ENCODE measurements around the gene SEC24D.

Gene SEC24D

DNA sequence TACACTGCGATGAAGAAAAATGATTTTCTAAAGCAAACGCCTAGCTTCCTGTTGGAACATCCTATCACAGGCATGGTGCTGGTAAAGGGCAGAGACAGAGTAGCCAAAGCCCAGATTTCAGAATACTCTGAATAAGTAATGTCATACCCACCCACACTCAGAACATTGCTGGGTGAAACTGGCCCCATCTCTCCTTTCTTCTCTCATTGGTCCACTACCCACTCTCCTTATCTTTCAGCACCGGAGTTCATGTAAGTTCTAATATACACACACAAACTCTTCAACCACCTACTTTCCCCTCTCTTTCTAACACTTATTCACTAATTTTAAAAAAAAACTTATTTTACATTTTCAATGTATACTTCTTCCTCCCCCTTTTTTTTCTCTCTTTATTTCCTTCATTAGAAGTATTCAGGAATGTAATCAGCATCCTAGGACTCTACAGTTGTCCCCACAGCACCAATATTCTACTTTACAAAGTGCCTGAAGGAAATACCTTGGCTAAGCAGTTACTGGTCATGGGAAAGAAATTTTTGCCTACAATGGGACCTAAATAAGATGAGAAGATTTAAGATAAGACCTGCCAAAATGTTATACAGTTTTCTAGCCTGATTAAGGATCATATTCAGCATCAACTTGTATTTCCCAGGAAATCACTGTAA, 63.0 kb downstream of the SEC24D start:
- no peak for DNase-seq

GRCh38 chr4:118772081-118772766, 63.7 kb downstream of the SEC24D start:
- DNase-seq = peak in 1 of 14 donors; percentile 25

DNA sequence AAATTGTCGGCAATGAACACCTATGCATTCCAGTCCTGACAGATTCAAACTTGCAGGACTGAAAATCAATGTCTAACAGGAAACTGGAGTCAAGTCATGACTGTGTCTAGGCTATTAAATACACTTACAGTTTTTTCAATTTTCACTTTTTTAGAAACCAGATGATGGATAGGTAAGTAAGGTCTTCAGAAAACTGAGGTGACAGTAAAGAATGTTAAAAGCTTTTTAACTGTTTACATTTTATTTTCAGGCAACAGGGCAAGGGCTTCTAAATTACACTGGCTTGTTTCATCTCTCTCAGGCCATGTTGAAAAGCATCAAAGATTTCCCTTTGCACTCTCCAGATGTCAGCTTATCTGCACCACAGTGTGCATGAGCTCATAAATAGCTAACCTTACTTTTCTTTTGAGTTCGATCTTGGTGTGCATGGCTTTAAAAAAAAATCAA, 65.2 kb downstream of the SEC24D start:
- DNase-seq = no peak

DNA sequence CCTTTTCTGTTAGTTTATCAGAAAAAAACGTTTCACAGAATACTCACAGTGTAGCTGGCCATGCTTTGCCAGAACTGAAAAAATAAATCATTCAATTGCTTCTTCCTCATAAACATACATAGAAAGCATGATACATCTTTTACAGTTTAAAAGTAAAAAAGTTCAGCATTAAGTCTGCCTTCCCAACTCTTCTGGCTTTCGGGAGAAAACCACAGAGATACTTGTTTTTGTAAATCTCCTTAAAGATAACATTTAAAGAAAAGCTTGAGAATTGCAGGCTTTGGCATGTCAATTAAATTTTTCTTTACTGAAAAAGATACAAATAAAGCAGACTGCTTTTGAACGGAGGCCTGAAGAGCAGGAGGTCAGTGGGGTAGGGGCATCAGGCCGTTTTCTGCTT, 66.8 kb downstream of the SEC24D start:
- no peak for DNase-seq

GRCh38 chr4:118767109-118767508, 68.8 kb downstream of the SEC24D start:
- no peak for DNase-seq

GRCh38 chr4:118765399-118765798, 70.5 kb downstream of the SEC24D start:
- DNase-seq = no peak

GRCh38 chr4:118762730-118763477, 73.0 kb downstream of the SEC24D start:
- no peak for DNase-seq

GRCh38 chr4:118762155-118762554, 73.8 kb downstream of the SEC24D start:
- DNase-seq = no peak

DNA sequence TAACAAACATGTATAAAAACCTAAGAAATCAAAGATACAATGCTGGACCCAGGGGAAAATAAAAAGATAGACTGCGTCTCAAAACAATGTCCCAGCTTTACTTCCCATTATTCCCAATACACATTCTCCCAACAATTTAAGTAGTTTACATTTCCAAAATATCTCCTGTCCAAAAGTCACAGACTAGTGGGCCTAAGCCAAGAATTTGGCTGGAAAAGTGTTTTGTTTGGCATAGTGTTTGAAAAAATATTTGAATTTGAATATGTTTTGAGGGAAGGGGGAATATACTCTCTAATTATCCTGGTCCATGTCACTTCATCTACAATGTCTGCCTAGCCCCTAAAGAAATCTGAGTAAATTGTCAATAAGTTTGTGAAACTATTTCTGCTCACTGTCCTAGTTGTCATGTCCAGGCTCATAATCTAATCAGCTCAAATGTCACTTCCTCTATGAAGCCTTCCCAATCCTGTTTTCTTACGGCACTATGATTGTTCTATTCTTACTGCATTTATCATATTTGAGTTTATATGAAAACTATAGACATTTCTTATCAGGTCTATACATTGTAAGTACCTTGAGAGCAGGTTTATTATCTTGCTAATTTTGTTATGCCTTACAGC, 74.4 kb downstream of the SEC24D start:
- DNase-seq = no peak

DNA sequence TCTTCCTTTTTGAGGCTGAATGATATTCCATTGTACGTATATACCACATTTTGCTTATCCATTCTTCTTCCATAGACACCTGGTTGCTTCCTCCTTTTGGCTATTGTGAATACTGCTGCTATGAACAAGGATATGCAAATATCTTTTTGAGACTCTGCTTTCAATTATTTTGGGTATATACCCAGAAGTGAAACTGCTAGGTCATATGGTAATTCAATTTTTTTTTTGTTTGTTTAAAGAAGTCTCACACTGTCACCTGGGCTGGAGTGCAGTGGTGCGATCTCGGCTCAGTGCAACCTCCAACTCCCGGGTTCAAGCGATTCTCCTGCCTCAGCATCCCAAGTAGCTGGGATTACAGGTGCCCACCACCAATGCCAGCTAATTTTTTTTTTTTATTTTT, 75.4 kb downstream of the SEC24D start:
- no peak for DNase-seq

GRCh38 chr4:118760092-118760491, 75.8 kb downstream of the SEC24D start:
- no peak for DNase-seq

GRCh38 chr4:118759481-118759880, 76.4 kb downstream of the SEC24D start:
- no peak for DNase-seq

GRCh38 chr4:118758293-118758692, 77.6 kb downstream of the SEC24D start:
- no peak for DNase-seq

DNA sequence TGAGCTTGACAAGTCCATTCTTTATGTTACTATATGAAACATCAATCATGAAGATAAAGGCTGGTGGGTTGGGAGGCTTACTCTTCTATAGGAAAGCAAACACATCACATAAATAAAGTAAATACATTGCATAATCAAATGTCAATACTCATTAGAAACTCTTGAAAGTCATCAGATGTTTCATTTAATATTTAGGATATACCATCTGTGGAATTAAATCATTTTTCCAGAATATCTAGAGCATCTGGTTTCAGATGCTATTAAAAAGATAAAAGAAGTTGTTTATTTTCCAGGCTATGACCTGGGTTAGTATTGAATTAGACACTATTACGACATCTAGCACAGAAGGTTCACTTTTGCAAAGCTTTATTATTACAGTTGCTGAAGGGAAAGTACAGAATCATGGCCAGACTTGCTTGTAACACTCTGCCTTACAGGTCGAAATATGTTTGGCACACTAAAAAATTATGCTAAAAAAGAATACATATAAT, 78.1 kb downstream of the SEC24D start:
- no peak for DNase-seq

DNA sequence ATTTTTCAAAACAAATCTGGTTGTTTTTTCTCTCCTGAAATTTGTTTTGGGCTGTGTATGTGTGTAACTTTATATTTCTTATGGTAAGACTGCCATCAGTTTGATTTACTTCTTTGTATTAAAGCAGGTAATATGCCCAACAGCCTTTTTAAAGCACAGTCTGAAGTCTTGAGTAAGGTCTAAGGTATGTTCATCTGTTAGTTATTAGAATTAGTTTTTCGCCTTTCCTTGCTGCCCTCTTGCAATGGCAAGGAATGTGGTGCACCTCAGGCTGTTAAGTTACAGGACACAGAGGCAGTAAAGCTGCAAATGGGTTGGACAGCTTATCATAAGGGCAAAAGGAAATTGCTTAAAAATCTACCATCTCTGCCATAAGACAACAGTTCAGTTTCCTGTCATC, 79.0 kb downstream of the SEC24D start:
- DNase-seq = no peak

DNA sequence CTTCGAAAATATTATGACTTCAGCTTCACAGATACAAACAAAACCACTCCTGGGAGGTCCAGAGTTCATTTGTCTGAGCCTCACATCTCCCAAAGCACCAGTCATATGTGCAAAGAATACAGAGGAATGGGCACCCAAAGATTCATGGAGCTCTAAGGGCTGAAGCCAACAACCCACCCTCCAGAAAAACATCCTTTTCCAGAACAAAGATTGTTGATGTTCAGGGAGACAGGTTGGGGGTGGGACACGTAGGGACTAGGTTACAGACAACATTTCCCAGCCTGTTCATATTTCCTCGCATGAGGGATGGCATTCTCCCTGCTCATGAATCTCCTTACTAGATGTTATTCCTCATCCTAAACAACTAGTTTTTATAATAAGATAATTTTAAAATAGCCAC, 79.5 kb downstream of the SEC24D start:
- DNase-seq = no peak

DNA sequence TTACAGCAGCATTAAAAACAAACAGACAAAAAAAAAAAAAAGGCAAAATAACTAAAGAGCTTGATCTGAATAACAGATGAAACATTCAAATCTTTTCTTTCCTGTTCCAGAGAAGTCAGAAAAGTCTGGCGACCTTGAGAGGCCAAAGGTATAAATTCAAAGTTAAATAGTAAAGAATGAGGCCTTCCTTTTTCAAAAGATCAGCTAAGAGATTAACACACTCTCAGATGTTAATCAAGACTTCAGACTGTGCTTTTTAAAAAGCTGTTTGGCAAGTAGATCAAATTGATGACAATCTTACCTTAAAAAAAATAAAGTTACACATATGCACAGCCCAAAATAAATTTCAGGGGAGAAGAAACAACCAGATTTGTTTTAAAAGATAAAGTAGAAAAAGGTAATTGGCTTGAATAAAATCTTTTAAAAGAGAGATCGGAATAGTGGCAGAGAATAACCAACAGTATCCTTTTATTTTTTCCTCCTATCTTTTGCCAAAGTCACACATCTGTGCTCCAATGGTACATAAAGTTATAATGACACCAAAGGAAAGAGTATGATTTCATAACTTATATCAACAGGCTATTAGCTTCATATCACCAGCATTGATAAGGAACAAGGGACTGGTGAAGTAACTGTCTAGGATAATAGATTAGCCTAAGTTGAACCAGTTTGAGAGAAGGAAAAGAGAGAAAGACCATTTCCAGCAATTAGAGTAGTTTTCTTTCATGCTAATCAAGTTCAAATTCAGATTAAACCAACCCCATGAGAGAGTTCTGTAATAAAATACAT, 80.3 kb downstream of the SEC24D start:
- no peak for DNase-seq

GRCh38 chr4:118754890-118755289, 81.0 kb downstream of the SEC24D start:
- DNase-seq = no peak

DNA sequence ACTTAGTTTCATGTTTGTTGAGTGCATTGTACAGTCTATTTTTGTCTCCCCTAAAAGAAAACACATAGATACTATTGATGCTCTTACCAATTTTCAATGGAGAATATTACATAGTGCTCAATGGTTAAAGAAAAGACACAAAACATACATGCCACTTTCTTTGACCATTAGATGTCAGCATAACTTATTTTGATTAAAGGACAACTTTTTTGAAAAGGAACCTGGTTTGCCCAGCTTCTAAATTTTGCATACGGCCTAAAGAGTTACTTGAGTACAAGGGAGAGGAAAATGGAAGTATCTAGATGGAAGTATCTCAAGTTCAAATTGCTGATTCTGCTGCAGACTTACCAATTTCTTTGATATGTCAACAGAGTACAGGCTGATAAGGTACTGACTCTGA, 82.2 kb downstream of the SEC24D start:
- no peak for DNase-seq

DNA sequence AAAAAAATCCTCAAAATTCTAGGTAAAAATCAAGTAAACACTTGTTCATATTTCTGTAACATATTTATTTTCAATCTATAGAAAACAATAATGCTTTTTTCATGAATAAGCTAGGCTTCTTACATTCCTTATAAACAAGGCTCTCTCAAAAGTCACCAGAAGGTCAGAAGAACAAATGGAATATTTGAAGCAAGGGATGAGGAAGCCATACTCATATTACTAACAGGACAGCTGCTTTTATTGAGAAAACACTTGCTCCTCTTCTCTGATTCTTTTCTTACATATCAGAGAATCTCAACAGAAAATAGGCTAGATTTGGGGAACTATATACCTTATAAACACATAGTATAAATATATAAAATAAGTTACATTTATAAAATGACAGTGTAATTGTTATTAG, 82.8 kb downstream of the SEC24D start:
- DNase-seq = no peak

DNA sequence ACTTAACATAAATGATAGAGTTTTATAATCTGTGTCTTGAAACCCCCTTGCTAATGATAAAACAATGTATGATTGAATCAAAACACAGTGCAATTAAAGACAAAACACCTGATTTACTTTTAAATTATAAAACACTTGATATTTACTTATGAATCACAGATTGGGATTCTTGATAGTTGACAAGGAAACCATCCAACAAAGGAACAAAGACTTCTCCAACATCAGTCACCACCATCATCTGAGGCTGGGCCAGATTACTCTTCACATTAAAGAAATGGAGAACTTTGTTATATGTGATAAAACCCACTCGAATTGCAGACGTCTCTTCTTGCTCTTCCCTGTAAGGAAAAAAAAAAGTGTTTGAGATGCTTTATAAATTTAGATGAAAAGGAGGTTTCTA, 83.4 kb downstream of the SEC24D start:
- DNase-seq = no peak

- DNase-seq = no peak
Observed at GRCh38 chr4:118751629-118752323, 84.2 kb downstream of the SEC24D start.
